GM23338 (cell line): Measurements from ENCODE around the gene FMNL1. TPM values are rescaled to one million over a fixed set of nuclear protein-coding genes. Genes with fewer than 3 reads are reported as not detected.
A peak's percentile ranks its signal among the peaks of the same experiment; 100 is the strongest.

Source experiments
- ATAC-seq: fragments of 200-7000 bp; cut with Tn5 transposase; 3 replicates; pipeline ENCODE4 v1.9.1; 2020
- DNase-seq: peaks from one replicate; pipeline ENCODE4 v3.0.0-alpha.2; 2015; ENCODE audit warnings: low spot score
- H2AFZ ChIP-seq: fragments of 200-600 bp; sonication (generic); 2 replicates; pipeline ENCODE4 v1.8.0; 2016; ENCODE audit warnings: antibody characterized with exemption, mild to moderate bottlenecking, moderate library complexity
- H3F3A ChIP-seq: fragments of 200-600 bp; sonication (generic); replicated peaks from 2 replicates; pipeline ENCODE4 v1.8.0; 2017; ENCODE audit warnings: antibody characterized with exemption, mixed run types, low read depth
- H3K27ac ChIP-seq: fragments of 200-600 bp; sonication (generic); 2 replicates; pipeline ENCODE4 v1.6.1; 2016; ENCODE audit warnings: low read depth
- H3K27me3 ChIP-seq: fragments of 200-600 bp; sonication (generic); 2 replicates; pipeline ENCODE4 v1.8.0; 2016; ENCODE audit warnings: mild to moderate bottlenecking, mixed run types, moderate library complexity; ENCODE audit not compliant: insufficient read depth
- H3K36me3 ChIP-seq: fragments of 200-600 bp; sonication (generic); 2 replicates; pipeline ENCODE4 v1.8.0; 2016; ENCODE audit warnings: mild to moderate bottlenecking; ENCODE audit not compliant: insufficient read depth
- H3K4me1 ChIP-seq: fragments of 200-600 bp; sonication (generic); 2 replicates; pipeline ENCODE4 v1.8.0; 2016; ENCODE audit warnings: mild to moderate bottlenecking, moderate library complexity; ENCODE audit not compliant: insufficient read depth
- H3K4me2 ChIP-seq: fragments of 200-600 bp; sonication (generic); 2 replicates; pipeline ENCODE4 v1.7.1; 2017; ENCODE audit warnings: mixed run types
- H3K4me3 ChIP-seq: fragments of 200-600 bp; sonication (generic); 2 replicates; pipeline ENCODE4 v1.6.1; 2016; ENCODE audit warnings: mixed run types
- H3K79me2 ChIP-seq: fragments of 200-600 bp; sonication (generic); replicated peaks from 2 replicates; pipeline ENCODE4 v1.8.0; 2017; ENCODE audit warnings: mild to moderate bottlenecking; ENCODE audit not compliant: insufficient read depth
- H3K9me2 ChIP-seq: fragments of 200-600 bp; sonication (generic); 2 replicates; pipeline ENCODE4 v1.8.0; 2017; ENCODE audit not compliant: insufficient read depth
- H4K20me1 ChIP-seq: fragments of 200-600 bp; sonication (generic); replicated peaks from 2 replicates; pipeline ENCODE4 v1.8.0; 2017; ENCODE audit warnings: mild to moderate bottlenecking; ENCODE audit not compliant: insufficient read depth
- H3K27ac Mint-ChIP-seq: 2 replicates; pipeline ENCODE4 v1.8.0; 2020; ENCODE audit warnings: inconsistent platforms, mild to moderate bottlenecking, moderate library complexity, mixed read lengths
- H3K27me3 Mint-ChIP-seq: 3 replicates; pipeline ENCODE4 v1.8.0; 2022; ENCODE audit warnings: low read depth, mild to moderate bottlenecking, moderate library complexity, mixed read lengths, inconsistent platforms; ENCODE audit not compliant: insufficient read depth, poor library complexity
- H3K36me3 Mint-ChIP-seq: 3 replicates; pipeline ENCODE4 v1.8.0; 2021; ENCODE audit warnings: low read depth, mild to moderate bottlenecking, inconsistent platforms, moderate library complexity, mixed read lengths
- H3K4me1 Mint-ChIP-seq: 3 replicates; pipeline ENCODE4 v1.8.0; 2020; ENCODE audit warnings: mild to moderate bottlenecking, inconsistent platforms, mixed read lengths
- H3K4me3 Mint-ChIP-seq: 3 replicates; pipeline ENCODE4 v1.8.0; 2021; ENCODE audit warnings: moderate library complexity, mild to moderate bottlenecking, inconsistent platforms, mixed read lengths
- H3K9me3 Mint-ChIP-seq: 3 replicates; pipeline ENCODE4 v1.8.0; 2020; ENCODE audit warnings: moderate library complexity, mild to moderate bottlenecking, inconsistent platforms, mixed read lengths
- CREB1 ChIP-seq: fragments of 250-450 bp; sonication (Bioruptor Pico); IDR thresholded peaks from 2 replicates; pipeline ENCODE4 v1.5.0; 2020; ENCODE audit warnings: low read depth, mild to moderate bottlenecking, moderate library complexity
- EZH2 ChIP-seq: fragments of 200-600 bp; sonication (generic); IDR thresholded peaks from one replicate; pipeline ENCODE4 v1.8.0; 2017; ENCODE audit warnings: antibody characterized with exemption, mild to moderate bottlenecking, low read depth; ENCODE audit not compliant: unreplicated experiment
- JUNB ChIP-seq: IDR thresholded peaks from one replicate; pipeline ENCODE4 v1.6.1; 2016; ENCODE audit warnings: antibody characterized with exemption; ENCODE audit not compliant: unreplicated experiment
- POLR2AphosphoS5 ChIP-seq: IDR thresholded peaks from 2 replicates; pipeline ENCODE4 v1.6.1; 2016; ENCODE audit warnings: antibody characterized with exemption, low read depth
- STAT1 ChIP-seq: IDR thresholded peaks from one replicate; pipeline ENCODE4 v1.6.1; 2016; ENCODE audit warnings: antibody characterized with exemption; ENCODE audit not compliant: unreplicated experiment
- ZNF114 ChIP-seq: fragments of 250-450 bp; sonication (Bioruptor Pico); IDR thresholded peaks from 2 replicates; pipeline ENCODE4 v1.5.0; 2020; ENCODE audit warnings: mild to moderate bottlenecking, moderate library complexity
- polyA plus RNA-seq: library from polyadenylated mRNA; unstranded; fragments of >200 nt; fragmentation: Nextera tagmentation; extraction: Ambion mirVana; gene quantifications from 2 replicates; pipeline ENCODE4 v1.2.1, GENCODE V29; 2016
- total RNA-seq: library from RNA; depleted of rRNA; stranded (reverse); fragments of >200 nt; shearing (Covaris generic); gene quantifications from 2 replicates; pipeline ENCODE4 v1.2.3, GENCODE V29; 2014
- TF ChIP-seq, protein P1 (sequence below), 2 experiments: fragments of 200-600 bp in 1 of 2; sonication (generic) in 1 of 2; conservative IDR thresholded peaks; 2 replicates each; pipeline versions ENCODE4 v1.5.1 to v1.6.1; 2016 to 2017; ENCODE audit warnings: antibody characterized with exemption in 2 of 2, low read depth in 2 of 2, mild to moderate bottlenecking in 2 of 2, moderate library complexity in 1 of 2
- TF ChIP-seq, protein P2 (sequence below): fragments of 250-450 bp; sonication (Bioruptor Pico); IDR thresholded peaks from 2 replicates; pipeline ENCODE4 v1.5.0; 2020; ENCODE audit warnings: mild to moderate bottlenecking, moderate library complexity

The FMNL1 gene
- total and polyA plus RNA-seq, 2 experiments from 2014 or later: 6.6 to 9.3 TPM

DNA sequence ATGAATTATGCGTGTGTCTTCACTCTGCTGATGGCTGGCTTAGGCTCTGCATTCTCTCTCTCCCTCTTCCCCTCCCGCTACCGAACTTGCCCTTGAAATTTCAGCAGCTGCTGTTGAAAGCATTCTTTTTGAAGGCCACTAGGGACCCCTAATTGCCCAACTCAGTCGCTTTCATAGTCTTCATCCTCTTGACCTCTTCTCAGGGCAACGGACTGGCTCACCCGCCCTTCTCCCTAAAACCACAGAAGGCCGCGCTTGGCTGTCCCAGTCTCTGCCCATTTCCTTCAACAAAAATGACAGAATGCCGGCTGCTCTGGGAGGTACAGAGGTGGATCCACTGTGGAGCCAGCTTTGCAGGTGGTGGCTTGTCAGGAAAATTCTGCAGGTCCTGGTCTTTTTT, 21.0 kb upstream of the FMNL1 start:
- no peaks in the 10 kb centered on the region for H3K27me3 ChIP-seq
- ATAC-seq: no peak
- no peak overlapping the region for H3K4me3 ChIP-seq
- Mint-ChIP-seq H3K36me3 (no peaks in the 10 kb centered on the region), H3K27me3 (peaks cover 5% of the 10 kb centered on the region), H3K9me3 (no peaks in the 10 kb centered on the region), H3K27ac (no peak overlapping the region), H3K4me3 (no peak overlapping the region), H3K4me1 (peaks cover 18% of the 10 kb centered on the region)
- H3K36me3 ChIP-seq: no peaks in the 10 kb centered on the region
- peak; percentile 71 for DNase-seq
- no peak overlapping the region for H3K27ac ChIP-seq
- TF ChIP-seq, protein P1, sequence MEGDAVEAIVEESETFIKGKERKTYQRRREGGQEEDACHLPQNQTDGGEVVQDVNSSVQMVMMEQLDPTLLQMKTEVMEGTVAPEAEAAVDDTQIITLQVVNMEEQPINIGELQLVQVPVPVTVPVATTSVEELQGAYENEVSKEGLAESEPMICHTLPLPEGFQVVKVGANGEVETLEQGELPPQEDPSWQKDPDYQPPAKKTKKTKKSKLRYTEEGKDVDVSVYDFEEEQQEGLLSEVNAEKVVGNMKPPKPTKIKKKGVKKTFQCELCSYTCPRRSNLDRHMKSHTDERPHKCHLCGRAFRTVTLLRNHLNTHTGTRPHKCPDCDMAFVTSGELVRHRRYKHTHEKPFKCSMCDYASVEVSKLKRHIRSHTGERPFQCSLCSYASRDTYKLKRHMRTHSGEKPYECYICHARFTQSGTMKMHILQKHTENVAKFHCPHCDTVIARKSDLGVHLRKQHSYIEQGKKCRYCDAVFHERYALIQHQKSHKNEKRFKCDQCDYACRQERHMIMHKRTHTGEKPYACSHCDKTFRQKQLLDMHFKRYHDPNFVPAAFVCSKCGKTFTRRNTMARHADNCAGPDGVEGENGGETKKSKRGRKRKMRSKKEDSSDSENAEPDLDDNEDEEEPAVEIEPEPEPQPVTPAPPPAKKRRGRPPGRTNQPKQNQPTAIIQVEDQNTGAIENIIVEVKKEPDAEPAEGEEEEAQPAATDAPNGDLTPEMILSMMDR (conservative IDR thresholded peaks at IDR 0.05; ENCODE audit: low read depth in 2 of 2): peak in 1 of 2 experiments; percentile 36; a peak in 3 of 4 replicates
- TF ChIP-seq EZH2: no peak
- peaks cover 4% of the 10 kb centered on the region; the same call in 1 of the 2 replicates for H3F3A ChIP-seq
- H3K9me2 ChIP-seq: no peaks in the 10 kb centered on the region
- no peaks in the 10 kb centered on the region for H3K79me2 ChIP-seq
- no peaks in the 10 kb centered on the region for H4K20me1 ChIP-seq
- no peak overlapping the region for H2AFZ ChIP-seq
- peaks cover 6% of the 10 kb centered on the region for H3K4me1 ChIP-seq
- no peak overlapping the region for H3K4me2 ChIP-seq

DNA sequence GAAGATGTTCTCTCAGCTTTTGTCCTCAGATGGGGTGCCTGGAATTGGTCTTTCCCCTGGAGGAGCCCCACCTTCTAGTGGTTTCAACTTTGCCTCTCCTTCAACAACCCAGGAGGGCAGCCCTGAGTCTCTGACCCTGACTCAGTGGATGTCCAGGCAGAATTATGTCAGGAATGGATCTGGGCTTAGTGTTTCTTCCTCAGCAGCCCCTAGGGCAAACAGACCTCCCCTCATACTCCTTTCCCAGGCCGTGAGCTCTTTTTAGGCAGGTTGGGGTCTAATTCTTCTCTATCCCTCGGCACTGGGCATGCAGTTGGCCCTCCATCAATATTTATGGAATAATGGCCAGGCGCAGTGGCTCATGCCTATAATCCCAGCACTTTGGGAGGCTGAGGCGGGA, 20.2 kb upstream of the FMNL1 start:
- Histone ChIP-seq H3K36me3 (no peaks in the 10 kb centered on the region), H3K9me2 (no peaks in the 10 kb centered on the region), H3K4me3 (no peak overlapping the region), H4K20me1 (no peaks in the 10 kb centered on the region), H3K4me1 (peaks cover 6% of the 10 kb centered on the region), H3K27me3 (no peaks in the 10 kb centered on the region), H3K79me2 (no peaks in the 10 kb centered on the region), H3K4me2 (no peak overlapping the region), H3F3A (peaks cover 4% of the 10 kb centered on the region; the same call in 1 of the 2 replicates), H2AFZ (no peak overlapping the region), H3K27ac (no peak overlapping the region)
- Mint-ChIP-seq H3K27me3 (peaks cover 1% of the 10 kb centered on the region), H3K36me3 (no peaks in the 10 kb centered on the region), H3K9me3 (no peaks in the 10 kb centered on the region), H3K4me1 (peaks cover 18% of the 10 kb centered on the region), H3K4me3 (no peak overlapping the region), H3K27ac (no peak overlapping the region)
- ATAC-seq (no peak), DNase-seq (no peak)
- TF ChIP-seq, protein P2, sequence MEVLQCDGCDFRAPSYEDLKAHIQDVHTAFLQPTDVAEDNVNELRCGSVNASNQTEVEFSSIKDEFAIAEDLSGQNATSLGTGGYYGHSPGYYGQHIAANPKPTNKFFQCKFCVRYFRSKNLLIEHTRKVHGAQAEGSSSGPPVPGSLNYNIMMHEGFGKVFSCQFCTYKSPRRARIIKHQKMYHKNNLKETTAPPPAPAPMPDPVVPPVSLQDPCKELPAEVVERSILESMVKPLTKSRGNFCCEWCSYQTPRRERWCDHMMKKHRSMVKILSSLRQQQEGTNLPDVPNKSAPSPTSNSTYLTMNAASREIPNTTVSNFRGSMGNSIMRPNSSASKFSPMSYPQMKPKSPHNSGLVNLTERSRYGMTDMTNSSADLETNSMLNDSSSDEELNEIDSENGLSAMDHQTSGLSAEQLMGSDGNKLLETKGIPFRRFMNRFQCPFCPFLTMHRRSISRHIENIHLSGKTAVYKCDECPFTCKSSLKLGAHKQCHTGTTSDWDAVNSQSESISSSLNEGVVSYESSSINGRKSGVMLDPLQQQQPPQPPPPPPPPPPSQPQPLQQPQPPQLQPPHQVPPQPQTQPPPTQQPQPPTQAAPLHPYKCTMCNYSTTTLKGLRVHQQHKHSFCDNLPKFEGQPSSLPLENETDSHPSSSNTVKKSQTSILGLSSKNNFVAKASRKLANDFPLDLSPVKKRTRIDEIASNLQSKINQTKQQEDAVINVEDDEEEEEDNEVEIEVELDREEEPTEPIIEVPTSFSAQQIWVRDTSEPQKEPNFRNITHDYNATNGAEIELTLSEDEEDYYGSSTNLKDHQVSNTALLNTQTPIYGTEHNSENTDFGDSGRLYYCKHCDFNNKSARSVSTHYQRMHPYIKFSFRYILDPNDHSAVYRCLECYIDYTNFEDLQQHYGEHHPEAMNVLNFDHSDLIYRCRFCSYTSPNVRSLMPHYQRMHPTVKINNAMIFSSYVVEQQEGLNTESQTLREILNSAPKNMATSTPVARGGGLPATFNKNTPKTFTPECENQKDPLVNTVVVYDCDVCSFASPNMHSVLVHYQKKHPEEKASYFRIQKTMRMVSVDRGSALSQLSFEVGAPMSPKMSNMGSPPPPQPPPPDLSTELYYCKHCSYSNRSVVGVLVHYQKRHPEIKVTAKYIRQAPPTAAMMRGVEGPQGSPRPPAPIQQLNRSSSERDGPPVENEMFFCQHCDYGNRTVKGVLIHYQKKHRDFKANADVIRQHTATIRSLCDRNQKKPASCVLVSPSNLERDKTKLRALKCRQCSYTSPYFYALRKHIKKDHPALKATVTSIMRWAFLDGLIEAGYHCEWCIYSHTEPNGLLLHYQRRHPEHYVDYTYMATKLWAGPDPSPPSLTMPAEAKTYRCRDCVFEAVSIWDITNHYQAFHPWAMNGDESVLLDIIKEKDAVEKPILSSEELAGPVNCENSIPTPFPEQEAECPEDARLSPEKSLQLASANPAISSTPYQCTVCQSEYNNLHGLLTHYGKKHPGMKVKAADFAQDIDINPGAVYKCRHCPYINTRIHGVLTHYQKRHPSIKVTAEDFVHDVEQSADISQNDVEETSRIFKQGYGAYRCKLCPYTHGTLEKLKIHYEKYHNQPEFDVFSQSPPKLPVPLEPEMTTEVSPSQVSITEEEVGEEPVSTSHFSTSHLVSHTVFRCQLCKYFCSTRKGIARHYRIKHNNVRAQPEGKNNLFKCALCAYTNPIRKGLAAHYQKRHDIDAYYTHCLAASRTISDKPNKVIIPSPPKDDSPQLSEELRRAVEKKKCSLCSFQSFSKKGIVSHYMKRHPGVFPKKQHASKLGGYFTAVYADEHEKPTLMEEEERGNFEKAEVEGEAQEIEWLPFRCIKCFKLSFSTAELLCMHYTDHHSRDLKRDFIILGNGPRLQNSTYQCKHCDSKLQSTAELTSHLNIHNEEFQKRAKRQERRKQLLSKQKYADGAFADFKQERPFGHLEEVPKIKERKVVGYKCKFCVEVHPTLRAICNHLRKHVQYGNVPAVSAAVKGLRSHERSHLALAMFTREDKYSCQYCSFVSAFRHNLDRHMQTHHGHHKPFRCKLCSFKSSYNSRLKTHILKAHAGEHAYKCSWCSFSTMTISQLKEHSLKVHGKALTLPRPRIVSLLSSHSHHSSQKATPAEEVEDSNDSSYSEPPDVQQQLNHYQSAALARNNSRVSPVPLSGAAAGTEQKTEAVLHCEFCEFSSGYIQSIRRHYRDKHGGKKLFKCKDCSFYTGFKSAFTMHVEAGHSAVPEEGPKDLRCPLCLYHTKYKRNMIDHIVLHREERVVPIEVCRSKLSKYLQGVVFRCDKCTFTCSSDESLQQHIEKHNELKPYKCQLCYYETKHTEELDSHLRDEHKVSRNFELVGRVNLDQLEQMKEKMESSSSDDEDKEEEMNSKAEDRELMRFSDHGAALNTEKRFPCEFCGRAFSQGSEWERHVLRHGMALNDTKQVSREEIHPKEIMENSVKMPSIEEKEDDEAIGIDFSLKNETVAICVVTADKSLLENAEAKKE (CRISPR knock-in tag): no peak
- TF ChIP-seq ZNF114 (CRISPR knock-in tag) (no peak), STAT1 (no peak), CREB1 (CRISPR knock-in tag) (no peak), JUNB (no peak), POLR2AphosphoS5 (no peak)
- TF ChIP-seq, protein P1 (conservative IDR thresholded peaks at IDR 0.05; ENCODE audit: low read depth in 2 of 2): no peak
